GM23338 (cell line): ENCODE results near the gene NOXA1.

Experiments
- EZH2 ChIP-seq: fragments of 200-600 bp; sonication (generic); IDR thresholded peaks from one replicate; pipeline ENCODE4 v1.8.0; 2017; ENCODE audit warnings: antibody characterized with exemption, mild to moderate bottlenecking, low read depth; ENCODE audit not compliant: unreplicated experiment
- TF ChIP-seq, protein P1 (sequence below), 2 experiments: fragments of 200-600 bp in 1 of 2; sonication (generic) in 1 of 2; conservative IDR thresholded peaks; 2 replicates each; pipeline versions ENCODE4 v1.5.1 to v1.6.1; 2016 to 2017; ENCODE audit warnings: antibody characterized with exemption in 2 of 2, low read depth in 2 of 2, mild to moderate bottlenecking in 2 of 2, moderate library complexity in 1 of 2

DNA sequence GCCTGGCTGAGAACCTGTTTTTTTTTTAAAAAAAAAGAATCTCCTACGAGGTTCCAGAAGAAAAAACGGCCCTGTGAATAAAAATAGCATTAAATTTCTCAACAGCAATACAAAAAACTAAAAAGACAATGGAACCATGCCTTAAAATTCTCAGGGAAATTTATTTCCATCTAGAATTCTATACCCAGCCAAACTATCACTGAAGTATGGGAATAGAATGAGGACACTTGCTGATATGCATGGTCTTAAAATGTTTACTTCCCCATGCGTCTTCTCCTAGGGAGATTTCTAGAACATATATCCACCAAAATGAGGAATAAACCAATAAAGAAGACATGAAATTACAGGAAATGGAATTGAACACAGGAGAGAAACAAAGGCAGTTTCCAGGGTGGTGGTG, 52.5 kb downstream of the NOXA1 start:
- TF ChIP-seq, protein P1, sequence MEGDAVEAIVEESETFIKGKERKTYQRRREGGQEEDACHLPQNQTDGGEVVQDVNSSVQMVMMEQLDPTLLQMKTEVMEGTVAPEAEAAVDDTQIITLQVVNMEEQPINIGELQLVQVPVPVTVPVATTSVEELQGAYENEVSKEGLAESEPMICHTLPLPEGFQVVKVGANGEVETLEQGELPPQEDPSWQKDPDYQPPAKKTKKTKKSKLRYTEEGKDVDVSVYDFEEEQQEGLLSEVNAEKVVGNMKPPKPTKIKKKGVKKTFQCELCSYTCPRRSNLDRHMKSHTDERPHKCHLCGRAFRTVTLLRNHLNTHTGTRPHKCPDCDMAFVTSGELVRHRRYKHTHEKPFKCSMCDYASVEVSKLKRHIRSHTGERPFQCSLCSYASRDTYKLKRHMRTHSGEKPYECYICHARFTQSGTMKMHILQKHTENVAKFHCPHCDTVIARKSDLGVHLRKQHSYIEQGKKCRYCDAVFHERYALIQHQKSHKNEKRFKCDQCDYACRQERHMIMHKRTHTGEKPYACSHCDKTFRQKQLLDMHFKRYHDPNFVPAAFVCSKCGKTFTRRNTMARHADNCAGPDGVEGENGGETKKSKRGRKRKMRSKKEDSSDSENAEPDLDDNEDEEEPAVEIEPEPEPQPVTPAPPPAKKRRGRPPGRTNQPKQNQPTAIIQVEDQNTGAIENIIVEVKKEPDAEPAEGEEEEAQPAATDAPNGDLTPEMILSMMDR (conservative IDR thresholded peaks at IDR 0.05; ENCODE audit: low read depth in 2 of 2): no peak
- no peak for TF ChIP-seq EZH2
